ENCODE results near the gene FUBP3.
A peak's percentile ranks its signal among the peaks of the same experiment; 100 is the strongest.

FUBP3 gene

GRCh38 chr9:130578865-130579737 is at the start of gene FUBP3:
FUBP3 (plus strand) TSS chr9:130579577; CDS start chr9:130579681, 104 bp downstream.
- peak; percentile 82 for DNase-seq (ENCODE audit: low read depth)

GRCh38 chr9:130530938-130531337 is 48.4 kb upstream of the FUBP3 start:
- no peak for DNase-seq (ENCODE audit: low read depth)

GRCh38 chr9:130531670-130532069 is 47.7 kb upstream of the FUBP3 start:
- no peak for DNase-seq (ENCODE audit: low read depth)

DNA sequence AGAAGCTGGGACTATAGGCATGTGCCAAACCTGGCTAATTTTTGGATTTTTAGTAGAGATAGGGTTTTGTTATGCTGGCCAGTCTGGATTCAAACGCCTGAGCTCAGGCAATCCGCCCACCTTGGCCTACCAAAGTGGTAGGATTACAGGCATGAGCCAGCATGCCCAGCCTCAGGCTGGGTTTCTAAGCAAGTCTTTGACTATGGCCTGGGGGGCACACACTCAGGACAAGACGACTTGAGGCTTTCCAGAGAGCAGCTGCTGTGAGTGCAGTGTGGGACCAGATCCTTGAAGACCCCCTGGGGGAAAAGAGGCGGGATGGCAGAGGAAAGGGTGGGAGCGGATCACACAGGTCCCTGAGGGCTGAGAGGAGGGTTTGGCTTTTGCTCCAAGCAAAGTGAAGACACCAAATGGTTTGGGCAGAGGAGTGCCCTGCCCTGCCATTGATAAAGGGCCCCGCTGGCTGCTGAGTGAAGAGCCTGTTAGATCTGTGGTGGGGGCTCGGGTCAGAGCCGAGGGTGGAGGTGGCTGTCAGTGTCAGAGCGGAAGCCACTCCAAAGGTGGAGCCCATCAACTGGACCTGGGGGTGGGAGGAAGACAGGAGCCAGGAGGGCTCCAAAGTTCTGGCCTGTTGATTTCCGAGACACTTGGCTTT is 46.8 kb upstream of the FUBP3 start:
- DNase-seq (ENCODE audit: low read depth), result no peak

- DNase-seq (ENCODE audit: low read depth), result no peak
These were observed 43.4 kb upstream of the FUBP3 start for GRCh38 chr9:130535818-130536521.

- DNase-seq (ENCODE audit: low read depth), result no peak
These were observed 42.7 kb upstream of the FUBP3 start for GRCh38 chr9:130536701-130537107.

- no peak for DNase-seq (ENCODE audit: low read depth)
These were observed 41.9 kb upstream of the FUBP3 start for GRCh38 chr9:130537346-130538050.

DNA sequence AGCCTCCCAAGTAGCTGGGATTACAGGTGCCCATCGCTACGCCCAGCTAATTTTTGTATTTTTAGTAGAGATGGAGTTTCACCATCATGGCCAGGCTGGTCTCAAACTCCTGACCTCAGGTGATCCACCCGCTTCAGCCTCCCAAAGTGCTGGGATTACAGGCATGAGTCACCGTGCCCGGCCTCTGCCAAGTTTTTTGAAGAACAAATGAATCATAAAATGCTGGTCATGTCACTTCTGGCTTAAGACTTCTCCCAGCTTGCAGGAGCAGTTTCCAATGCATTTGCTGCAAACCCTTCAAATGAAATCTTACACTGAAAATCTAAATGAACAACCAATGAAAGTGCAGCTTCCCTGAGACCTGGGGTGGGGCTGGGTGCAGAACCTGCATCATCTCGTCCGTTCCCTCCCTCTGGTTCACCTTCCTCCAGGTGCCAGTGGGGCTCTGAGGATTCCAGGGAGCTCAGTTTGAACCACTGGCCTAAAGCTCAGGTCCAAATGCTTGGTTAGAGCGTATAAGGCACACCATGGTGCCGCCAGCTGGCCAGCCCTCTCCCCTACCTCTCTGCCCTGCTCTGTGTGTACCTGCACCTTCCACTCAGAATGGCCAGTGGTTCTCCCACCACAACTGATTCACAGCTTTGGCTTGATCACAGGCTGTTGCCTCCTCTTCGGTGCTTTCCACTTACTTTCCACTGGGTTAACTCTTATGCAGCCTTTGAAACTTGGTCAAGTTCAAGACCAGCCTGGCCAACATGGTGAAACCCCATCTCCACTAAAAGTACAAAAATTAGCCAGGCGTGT is 39.8 kb upstream of the FUBP3 start:
- DNase-seq (ENCODE audit: low read depth), result peak; percentile 39

DNA sequence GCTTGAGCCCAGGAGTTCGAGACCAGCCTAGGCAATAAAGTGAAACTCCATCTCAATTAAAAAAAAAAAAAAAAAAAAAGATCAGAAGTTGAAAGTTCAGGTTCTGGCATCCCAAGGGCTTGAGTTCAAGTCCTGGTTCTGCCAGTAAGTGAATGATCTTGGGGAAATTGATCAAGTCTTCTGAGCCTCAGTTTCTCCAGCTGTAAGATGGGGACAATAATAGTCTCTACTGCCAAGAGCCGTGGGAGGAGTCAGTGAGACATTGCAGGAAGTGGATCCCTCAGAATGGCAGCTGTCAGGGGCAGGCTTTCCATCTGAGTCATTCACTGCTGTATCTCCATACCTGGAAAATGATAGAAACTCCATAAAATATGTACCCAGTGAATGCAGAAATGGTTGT is 37.8 kb upstream of the FUBP3 start:
- no peak for DNase-seq (ENCODE audit: low read depth)

GRCh38 chr9:130542038-130542437 is 37.3 kb upstream of the FUBP3 start:
- DNase-seq (ENCODE audit: low read depth), result no peak

- no peak for DNase-seq (ENCODE audit: low read depth)
These were observed 36.7 kb upstream of the FUBP3 start for GRCh38 chr9:130542457-130543228.

DNA sequence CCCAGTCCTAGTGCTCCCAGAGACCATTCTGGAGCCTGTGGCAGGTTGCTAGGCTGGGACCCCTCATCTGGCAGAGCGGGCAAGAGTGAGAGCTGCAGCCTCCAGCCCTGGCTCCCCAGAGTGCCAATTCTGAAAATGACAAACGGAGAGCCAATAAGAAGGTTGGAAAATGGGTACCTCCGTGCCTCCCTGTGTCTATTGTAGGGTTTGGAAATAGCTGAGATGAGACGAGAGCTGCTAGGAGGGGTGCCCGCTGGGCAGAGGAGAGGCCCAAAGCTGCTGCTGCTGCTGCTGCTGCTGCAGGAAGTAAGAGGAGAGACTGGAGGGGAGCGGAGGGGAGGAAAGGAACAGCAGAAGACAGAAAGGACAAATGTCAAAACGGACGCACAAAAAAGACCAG is 36.0 kb upstream of the FUBP3 start:
- DNase-seq (ENCODE audit: low read depth), result no peak

- no peak for DNase-seq (ENCODE audit: low read depth)
These were observed 35.5 kb upstream of the FUBP3 start for GRCh38 chr9:130543859-130544258.

- no peak for DNase-seq (ENCODE audit: low read depth)
These were observed 35.0 kb upstream of the FUBP3 start for GRCh38 chr9:130544364-130544763.

- DNase-seq (ENCODE audit: low read depth), result no peak
These were observed 31.3 kb upstream of the FUBP3 start for GRCh38 chr9:130548103-130548502.

GRCh38 chr9:130549093-130549735 is 30.2 kb upstream of the FUBP3 start:
- DNase-seq (ENCODE audit: low read depth), result no peak

GRCh38 chr9:130554606-130555005 is 24.8 kb upstream of the FUBP3 start:
- no peak for DNase-seq (ENCODE audit: low read depth)

- DNase-seq (ENCODE audit: low read depth), result no peak
These were observed 24.3 kb upstream of the FUBP3 start for GRCh38 chr9:130555061-130555460.

GRCh38 chr9:130555968-130556367 is 23.4 kb upstream of the FUBP3 start:
- no peak for DNase-seq (ENCODE audit: low read depth)
